GM23248 (cell line): ENCODE results near the gene GPATCH11.

Experiments
- EZH2 ChIP-seq: fragments of 200-600 bp; sonication (generic); IDR thresholded peaks from 2 replicates; pipeline ENCODE4 v1.6.1; 2018; ENCODE audit warnings: antibody characterized with exemption, mild to moderate bottlenecking; ENCODE audit not compliant: insufficient read depth, poor library complexity, severe bottlenecking
- EZH2phosphoT487 ChIP-seq: fragments of 200-600 bp; sonication (generic); IDR thresholded peaks from 2 replicates; pipeline ENCODE4 v1.6.1; 2018; ENCODE audit warnings: antibody characterized with exemption, moderate library complexity, mild to moderate bottlenecking, low read depth; ENCODE audit not compliant: insufficient read depth

GRCh38 chr2:37110306-37111212 is 26.2 kb downstream of the GPATCH11 start:
- TF ChIP-seq EZH2 (no peak), EZH2phosphoT487 (no peak)
